Heart left ventricle (tissue), 13 donors: ENCODE results near the gene EMB.
"Not testable (repeated sequence)": the region's sequence is repeated elsewhere in the genome, so short reads cannot be mapped to it uniquely, and the experiment has no call there.

Experiments used
- CTCF ChIP-seq, 12 donors: fragments of 200-600 bp; sonication (generic) in 4 of 12; IDR thresholded peaks; one replicate each; pipeline versions ENCODE4 v1.5.0 to v1.8.0; 2018 to 2022; ENCODE audit warnings: antibody characterized with exemption in 12 of 12, mild to moderate bottlenecking in 5 of 12
- POLR2A ChIP-seq, 2 donors: fragments of 450-650 bp; IDR thresholded peaks; one replicate each; pipeline ENCODE4 v1.6.1; 2017; ENCODE audit warnings: antibody characterized with exemption in 2 of 2, mild to moderate bottlenecking in 2 of 2, moderate library complexity in 2 of 2
- donor health status: ischemic (EF 13 %, LVEDD 7.1; RV severe dilation, severe dysfunction).
- donor health status: DM: no; HTN: yes; CAD: no.
- donor health status: DM: no; HTN: no; CAD: no.
- donor health status: ischemic (EF 25% LVEDD 6.9; RV normal size, moderate dysfunction).
- donor health status: ischemic (EF 25% LVEDD 5.7; RV mildly dilated, moderate dysfunction).
- donor health status: ischemic (EF 35%, LVEDD 5.7; RV mildly dilated, moderate dysfunction).
- donor health status: nonischemic (EF 11% LVEDD 7.7; RV severe dilation, severe dysfunction).
- donor health status: DM: yes; HTN: yes; CAD: no.
- donor health status: PGD.
- donor health status: ischemic (EF 29% LVEDD 5.4; RV normal size, mild dysfunction).
- donor health status: nonischemic (EF 23%, LVEDD 6.1; RV moderate dilation, normal function).

- TF ChIP-seq CTCF, POLR2A (IDR thresholded peaks at IDR 0.05): not testable (repeated sequence)
These were observed 24.5 kb downstream of the EMB start for GRCh38 chr5:50416637-50417036.
